NB4 (cell line): ENCODE measurements around the gene MT1M.
"Not testable (repeated sequence)": the region's sequence is repeated elsewhere in the genome, so short reads cannot be mapped to it uniquely, and the experiment has no call there.

Experiments used
- CTCF ChIP-seq: IDR thresholded peaks from one replicate; pipeline ENCODE4 v1.5.1; 2012; ENCODE audit warnings: low read depth, low read length
- MYC ChIP-seq: IDR thresholded peaks from 2 replicates; pipeline ENCODE4 v1.6.1; 2011; ENCODE audit warnings: low read depth, low read length
- POLR2A ChIP-seq: IDR thresholded peaks from 2 replicates; pipeline ENCODE4 v1.6.1; 2011; ENCODE audit warnings: mild to moderate bottlenecking; ENCODE audit not compliant: insufficient read length; ENCODE audit errors: extremely low read depth

GRCh38 chr16:56582911-56583310 is 49.5 kb upstream of the MT1M start:
- TF ChIP-seq CTCF, MYC, POLR2A: not testable (repeated sequence)
